ENCODE results near the gene ELAVL2. TPM values are rescaled to one million over a fixed set of nuclear protein-coding genes. Genes with fewer than 3 reads are reported as not detected.

The ELAVL2 gene
- total and polyA plus RNA-seq, 9 of the 15 experiments (the other 6 are each of a cell fraction or from before 2014, with no cell fraction given) = not detected

GRCh38 chr9:23801523-23801922 lies 24.5 kb downstream of the ELAVL2 start (continued):
- TF ChIP-seq DLX4 (CRISPR knock-in tag; IDR thresholded peaks at IDR 0.05) = no peak
- no peak for TF ChIP-seq DMBX1 (CRISPR knock-in tag; IDR thresholded peaks at IDR 0.05; ENCODE audit: borderline replicate concordance)
- TF ChIP-seq KAT7 (CRISPR knock-in tag; IDR thresholded peaks at IDR 0.05; ENCODE audit: borderline replicate concordance) = no peak

- Histone ChIP-seq H3K4me1 (replicated peaks in 1 of 2; ENCODE audit: control insufficient read depth in 2 of 2, insufficient read depth in 2 of 2, low read length in 2 of 2) (no peaks in the 10 kb centered on the region), H3K27me3 (ENCODE audit: control insufficient read depth in 2 of 2, insufficient read depth in 2 of 2, low read length in 2 of 2) (no peaks in the 10 kb centered on the region), H4K20me1 (replicated peaks; ENCODE audit: control insufficient read depth, insufficient read depth, low read length) (no peaks in the 10 kb centered on the region), H3K9me3 (replicated peaks; ENCODE audit: control insufficient read depth, insufficient read depth, low read depth, low read length) (no peaks in the 10 kb centered on the region), H3K79me2 (ENCODE audit: control insufficient read depth, insufficient read depth, low read length) (no peaks in the 10 kb centered on the region), H3K4me3 (no peak overlapping the region), H2AFZ (ENCODE audit: low read depth, low read length) (no peak overlapping the region), H3K9ac (ENCODE audit: insufficient read depth in 1 of 2, low read depth in 2 of 2, low read length in 2 of 2) (no peak overlapping the region), H3K36me3 (ENCODE audit: control insufficient read depth, insufficient read depth, low read length) (no peaks in the 10 kb centered on the region), H3K27ac (ENCODE audit: extremely low read depth, low read depth, low read length) (no peak overlapping the region), H3K9me1 (ENCODE audit: control insufficient read depth, insufficient read depth, low read length) (no peaks in the 10 kb centered on the region), H3K4me2 (ENCODE audit: insufficient read depth, low read length) (no peak overlapping the region)
- no peak for ATAC-seq
- ChIA-PET POLR2A (no interaction called here), CTCF (ENCODE audit: low intra/inter-chr PET ratio) (no interaction called here)
- BruUV-seq (replicated peaks) = no TSS peak
- DNase-seq (ENCODE audit: extremely low read depth in 1 of 4, low spot score in 3 of 4) = no peak
- no peak for TF ChIP-seq TFE3 (CRISPR knock-in tag; IDR thresholded peaks at IDR 0.05)
- TF ChIP-seq NELFE (IDR thresholded peaks at IDR 0.05; ENCODE audit: insufficient read depth, insufficient read length) = no peak
- TF ChIP-seq ZNF511 (CRISPR knock-in tag; IDR thresholded peaks at IDR 0.05) = no peak
- no peak for TF ChIP-seq ZNF589 (CRISPR knock-in tag; IDR thresholded peaks at IDR 0.05; ENCODE audit: low read depth)
- no peak for TF ChIP-seq BCOR (IDR thresholded peaks at IDR 0.05)
- intact Hi-C loops (cut with micrococcal nuclease) (no loop called here), in situ Hi-C loops (cut with MboI) (no loop called here)
- FAIRE-seq = no peak
Observed at GRCh38 chr9:23799521-23799920, 26.5 kb downstream of the ELAVL2 start.
